GM21737 (cell line): ENCODE measurements around the gene ARHGEF28.

ENCODE experiments used
- ATAC-seq: cut with Tn5 transposase; IDR thresholded peaks from one replicate; pipeline ENCODE4 v1.9.1; 2021; ENCODE audit warnings: mild to moderate bottlenecking, moderate library complexity; ENCODE audit not compliant: unreplicated experiment

The ARHGEF28 gene

DNA sequence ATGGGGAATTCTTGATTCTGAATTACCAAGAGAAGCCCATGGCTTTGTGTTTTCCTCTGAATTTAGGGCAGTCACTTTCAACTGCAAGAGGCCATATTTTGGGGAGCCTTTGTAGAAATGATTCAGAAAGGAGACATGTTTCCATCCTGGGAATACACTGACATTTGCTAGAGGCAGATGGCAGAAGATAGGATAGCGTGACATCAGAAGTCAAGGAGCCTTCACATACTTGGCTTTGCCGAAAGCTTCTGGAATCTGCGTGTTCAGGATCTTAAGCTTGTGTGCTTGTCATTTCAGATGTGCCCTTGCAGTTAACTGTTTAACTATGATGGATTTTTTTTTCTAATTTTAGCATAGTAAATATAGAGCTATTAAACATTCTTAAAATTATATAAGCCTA, 296.2 kb downstream of the ARHGEF28 start:
- ATAC-seq = no peak

DNA sequence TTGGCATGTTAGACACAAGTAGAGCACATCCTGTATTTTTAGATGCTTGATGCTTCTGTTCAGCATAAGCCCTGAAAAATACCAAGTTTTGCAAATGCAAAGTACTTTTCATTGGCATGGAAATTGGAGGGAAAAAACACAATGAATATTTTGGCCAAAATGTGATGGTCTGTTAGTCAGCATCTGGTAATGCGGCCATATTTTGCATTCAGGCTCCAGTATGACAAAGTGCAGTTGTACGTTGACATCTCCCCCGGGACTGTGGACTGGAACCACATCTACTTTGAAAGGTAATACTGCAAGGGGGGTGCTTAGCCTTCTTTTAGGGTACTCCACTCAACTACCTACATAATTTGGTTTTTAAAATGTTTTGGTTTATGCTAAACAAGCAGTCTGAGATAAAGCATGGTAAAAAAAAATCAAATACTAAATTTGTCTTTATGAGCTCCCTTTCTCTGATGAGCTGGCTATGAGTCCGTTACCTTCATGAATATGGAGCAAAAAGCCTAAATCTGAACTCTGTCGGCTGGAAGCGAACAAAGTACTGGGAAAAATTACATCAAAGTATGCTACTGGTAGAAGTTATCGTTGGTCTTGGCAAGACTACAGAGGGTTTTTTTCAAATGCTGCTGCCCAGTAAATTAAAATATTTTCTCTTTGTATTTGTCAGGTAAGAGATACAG, 297.0 kb downstream of the ARHGEF28 start:
- no peak for ATAC-seq

DNA sequence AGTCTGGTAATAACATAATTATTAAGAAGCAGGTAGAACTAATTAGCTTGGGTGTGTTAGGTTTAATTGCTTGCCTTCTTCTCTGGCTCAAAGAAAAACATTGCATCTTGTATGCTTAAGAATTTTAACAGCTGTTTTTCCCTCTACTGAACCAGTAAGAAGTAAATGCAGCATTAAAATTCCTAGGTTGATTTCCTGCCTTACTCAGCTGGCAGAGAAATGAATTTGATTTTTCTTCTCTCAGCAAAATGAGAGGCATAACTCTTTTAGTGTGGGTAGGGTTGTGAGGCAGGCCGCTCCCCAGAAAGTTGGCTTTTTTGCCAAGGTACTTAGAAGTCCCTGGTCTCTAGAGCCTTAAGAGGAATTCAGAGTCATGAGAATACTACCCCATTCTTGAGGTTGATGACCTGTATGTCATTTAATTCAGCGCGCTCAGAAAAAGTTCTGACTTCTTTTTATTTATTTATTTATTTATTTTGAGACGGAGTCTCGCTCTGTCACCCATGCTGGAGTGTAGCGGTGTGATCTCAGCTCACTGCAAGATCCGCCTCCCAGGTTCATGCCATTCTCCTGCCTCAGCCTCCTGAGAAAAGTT, 302.6 kb downstream of the ARHGEF28 start:
- ATAC-seq = no peak

DNA sequence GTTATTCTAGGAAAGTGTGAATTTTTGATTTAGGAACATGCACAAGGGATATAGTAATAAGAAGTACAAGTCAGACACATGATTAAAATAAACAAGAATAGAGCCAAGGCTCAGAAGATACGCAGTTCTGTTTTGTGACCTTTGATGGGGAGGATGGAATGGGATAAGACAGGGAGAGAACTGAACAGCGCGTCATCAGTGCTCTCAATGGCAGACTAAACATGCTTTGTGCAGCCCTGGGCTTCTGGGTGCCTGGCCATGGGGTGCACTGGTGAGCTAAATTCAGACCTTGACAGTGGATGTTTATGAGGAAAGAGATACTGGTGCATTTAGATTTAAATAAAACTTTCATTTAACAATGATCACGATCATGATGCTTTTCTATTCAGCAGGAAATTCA, 309.7 kb downstream of the ARHGEF28 start:
- ATAC-seq = no peak

DNA sequence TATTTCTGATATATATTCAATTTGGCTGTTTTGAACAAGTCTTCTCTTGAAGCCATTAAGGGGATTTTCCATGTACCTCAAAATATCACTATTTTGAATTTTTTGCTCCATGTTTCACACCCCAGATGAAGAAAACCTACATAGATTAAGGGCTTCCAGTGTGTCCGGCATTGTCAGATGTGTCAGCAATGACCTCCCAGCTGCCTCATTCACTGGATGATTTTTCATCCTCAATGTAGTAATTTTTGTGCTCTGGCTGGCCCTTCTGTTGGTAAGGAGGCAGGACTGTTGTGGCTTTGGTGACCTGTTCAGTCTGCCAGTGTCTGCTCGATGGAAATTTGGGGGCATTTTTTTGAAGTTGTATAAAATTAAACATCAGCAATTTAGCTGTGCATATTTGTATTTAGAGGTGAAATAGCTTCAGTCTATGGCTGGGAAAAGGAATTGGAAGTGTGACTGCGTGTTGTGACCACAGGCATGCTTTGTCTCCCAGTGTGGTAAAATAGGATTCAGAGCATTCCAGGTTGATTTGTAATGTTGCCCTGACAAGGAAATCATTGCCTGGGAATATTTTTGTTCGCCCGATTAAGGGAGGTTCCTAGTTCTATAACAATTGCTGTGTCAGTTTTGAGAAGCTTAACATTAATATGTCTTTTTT, 312.4 kb downstream of the ARHGEF28 start:
- ATAC-seq = no peak

DNA sequence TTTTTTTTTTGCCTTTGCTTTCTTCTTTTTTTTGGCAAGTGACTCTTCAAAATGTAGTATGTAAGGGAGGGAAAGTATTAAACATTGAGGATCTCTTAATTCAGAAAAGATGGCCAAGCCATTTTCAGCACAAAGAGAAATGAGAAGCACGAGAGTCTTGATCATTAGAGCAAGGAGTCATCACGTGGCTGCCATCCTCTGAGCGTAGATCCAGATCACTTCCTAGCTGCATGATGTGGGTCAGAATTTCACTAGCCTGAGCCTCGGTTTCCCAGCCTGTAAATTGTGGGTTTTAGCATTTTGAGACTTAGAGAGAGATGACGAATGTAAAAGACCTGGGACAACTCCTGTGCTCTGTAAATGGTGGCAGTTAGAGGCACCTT, 312.9 kb downstream of the ARHGEF28 start:
- ATAC-seq = no peak

DNA sequence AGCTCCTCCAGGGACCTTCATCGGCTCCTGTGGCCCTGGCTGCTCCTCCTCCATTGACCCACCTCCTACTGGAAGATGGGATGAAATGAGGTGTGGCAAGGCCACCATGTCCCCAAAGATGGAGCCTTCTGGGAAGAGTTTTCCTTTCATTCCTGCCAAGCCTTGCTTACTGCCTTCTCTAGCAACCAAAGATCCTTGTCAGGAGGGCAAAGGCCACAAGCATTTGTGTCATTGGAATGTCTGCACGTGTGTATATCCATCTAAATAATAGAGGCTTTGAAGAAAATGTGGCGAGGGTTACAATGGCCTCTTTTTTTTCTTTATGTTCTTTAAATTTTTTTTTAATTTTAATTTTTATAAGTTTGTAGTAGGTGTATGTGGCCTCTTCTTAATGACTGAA, 313.6 kb downstream of the ARHGEF28 start:
- no peak for ATAC-seq

DNA sequence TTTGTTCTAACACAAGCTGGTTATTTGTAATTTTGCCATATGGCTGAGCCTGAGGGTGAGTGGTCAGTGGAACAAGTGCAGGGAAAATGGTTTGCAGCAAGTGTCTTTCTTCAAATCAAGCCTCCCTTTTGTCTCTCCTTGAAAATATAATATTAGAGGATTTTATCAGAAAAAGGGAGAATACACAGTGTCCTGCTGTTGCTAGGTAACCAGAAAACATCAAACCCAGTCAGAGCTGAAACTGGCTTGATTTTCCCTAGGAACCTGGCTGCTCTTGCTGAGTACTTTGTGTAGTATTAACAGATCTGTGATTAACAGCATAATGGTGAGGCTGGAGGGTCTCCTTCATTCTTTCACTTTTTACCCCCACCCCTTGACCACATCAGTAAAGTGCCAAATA, 314.0 kb downstream of the ARHGEF28 start:
- no peak for ATAC-seq

DNA sequence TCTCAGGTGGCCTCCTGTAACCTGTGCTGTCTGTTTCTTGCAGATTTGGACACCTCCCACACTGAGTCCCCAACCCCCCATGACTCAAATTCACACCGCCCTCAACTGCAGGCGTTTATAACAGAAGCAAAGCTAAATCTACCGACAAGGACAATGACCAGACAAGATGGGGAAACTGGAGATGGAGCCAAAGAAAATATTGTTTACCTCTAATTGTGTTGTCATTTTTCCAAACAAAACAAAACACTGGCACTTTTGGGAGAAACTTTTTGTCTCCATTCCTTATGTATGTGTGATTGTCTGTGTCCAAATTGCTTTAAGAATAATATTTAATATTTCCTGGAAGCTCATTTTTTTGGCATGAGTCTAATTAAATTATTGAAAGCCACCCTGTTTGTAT, 314.8 kb downstream of the ARHGEF28 start:
- no peak for ATAC-seq

DNA sequence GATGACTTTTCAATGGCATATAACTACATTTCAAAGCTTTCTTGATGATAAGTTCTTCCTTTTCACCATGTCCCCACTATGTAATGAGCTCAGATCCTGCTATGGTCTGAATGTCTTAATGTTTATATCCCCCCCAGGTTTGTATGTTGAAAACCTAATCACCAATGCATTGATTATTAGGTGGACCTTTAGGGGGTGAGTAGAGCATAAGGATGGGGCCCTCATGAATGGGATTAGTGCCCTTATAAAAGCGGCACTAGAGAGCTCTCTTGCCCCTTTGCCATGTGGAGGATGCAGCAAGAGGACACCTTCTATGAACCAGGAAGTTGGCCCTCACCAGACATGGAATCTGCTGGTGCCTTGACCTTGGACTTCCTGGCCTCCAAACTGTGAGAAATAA, 316.8 kb downstream of the ARHGEF28 start:
- no peak for ATAC-seq

DNA sequence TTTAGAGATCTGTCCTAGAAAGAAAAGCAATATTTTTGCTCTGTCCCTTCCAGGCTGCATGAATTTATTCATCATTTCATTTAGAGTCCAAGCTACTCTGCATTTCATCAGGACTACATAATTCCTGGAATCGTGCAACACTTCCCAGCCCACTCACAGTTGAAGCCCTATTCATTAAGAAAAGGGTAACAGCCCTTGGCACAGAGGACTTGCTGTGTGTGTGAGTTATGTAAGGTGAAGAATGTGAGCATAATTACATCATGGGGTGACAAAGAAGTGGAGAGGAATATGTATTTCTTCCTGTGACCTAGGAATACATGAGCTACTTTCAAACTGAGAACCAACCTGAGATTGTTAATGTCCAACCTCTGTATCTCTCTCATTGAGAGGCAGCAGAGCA, 317.4 kb downstream of the ARHGEF28 start:
- no peak for ATAC-seq

DNA sequence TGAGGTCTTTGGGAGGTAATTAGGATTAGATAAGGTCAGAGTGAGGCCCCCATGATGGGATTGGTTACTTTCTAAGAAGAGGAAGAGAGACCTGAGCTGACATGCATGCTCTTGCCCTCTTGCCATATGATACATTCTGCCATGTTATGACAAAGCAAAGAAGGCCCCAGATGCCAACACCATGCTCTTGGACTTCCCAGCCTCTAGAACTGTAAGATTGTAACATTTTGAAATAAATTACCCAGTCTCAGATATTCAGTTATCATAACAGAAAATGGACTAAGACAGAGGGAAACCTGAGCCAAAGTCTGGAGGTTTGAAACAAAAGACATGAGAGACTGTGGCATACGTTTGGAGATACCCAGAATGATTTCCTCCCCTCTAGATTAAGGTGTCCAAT, 318.6 kb downstream of the ARHGEF28 start:
- no peak for ATAC-seq

DNA sequence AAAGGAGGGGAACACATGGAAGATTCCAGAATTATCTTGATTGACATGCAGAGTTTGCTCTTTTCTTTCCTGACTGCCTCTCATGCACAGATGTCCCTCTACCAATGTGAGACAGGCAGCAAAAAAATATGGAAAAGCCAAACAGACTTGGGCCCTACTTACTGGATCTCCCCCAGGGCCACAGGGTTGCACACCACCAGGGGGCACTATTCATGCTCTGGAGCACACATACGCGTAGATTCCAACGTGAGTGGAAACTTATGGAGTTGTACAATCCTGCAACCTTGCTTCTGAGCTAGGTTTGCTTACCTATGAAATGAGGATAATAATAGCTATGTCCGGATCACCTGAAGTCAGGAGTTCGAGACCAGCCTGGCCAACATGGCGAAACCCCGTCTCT, 319.5 kb downstream of the ARHGEF28 start:
- no peak for ATAC-seq

DNA sequence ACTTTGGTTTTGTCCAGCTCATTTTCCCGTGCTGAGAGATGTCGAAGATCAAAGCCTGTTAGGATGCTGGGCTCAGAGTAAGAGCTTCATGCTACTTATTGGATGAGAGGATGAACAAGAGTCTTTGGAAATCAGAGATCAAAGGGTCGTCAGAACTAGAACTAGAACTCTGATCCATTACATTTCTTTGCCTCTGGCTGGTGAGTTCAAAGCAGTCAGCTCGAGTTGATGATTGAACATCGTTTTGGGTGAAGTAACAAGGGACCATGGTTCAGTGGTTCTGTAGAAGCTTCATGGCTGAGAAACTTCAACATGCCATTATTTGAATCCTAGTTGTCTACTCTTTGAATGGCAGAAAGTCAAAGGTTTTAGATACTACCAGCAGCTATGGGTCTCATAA, 320.3 kb downstream of the ARHGEF28 start:
- ATAC-seq = no peak

DNA sequence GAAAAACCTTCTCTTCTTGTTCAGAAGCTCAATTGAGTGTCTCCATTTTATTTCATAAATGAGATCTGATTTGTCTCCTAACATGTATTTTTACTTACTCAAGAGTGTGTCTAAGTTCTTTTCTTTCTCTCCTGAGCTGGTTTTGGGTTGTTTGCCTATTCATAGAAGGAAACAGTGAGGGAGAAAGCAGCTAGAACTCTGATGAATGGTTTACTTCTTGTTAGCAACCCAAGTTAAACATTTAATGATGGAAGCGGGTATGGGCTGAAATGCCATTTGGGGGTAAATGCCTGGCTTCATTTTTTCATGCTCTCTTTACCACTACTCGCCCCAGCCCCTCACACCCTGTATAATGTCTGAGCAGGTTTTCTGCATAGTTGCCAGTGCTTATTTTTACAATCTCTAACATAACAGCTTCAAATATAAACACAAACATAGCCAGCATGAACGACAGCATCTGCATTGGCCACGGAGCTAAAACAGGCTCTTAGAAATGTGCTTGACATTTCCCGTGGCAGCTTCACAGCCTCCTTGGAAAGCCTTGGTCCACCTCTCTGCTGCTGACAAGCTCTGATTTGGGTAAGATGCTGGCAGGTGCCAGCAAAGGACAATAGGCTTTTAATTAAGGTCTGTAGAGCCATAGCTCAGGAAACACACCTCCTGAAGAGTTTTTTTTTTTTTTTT, 321.1 kb downstream of the ARHGEF28 start:
- no peak for ATAC-seq

DNA sequence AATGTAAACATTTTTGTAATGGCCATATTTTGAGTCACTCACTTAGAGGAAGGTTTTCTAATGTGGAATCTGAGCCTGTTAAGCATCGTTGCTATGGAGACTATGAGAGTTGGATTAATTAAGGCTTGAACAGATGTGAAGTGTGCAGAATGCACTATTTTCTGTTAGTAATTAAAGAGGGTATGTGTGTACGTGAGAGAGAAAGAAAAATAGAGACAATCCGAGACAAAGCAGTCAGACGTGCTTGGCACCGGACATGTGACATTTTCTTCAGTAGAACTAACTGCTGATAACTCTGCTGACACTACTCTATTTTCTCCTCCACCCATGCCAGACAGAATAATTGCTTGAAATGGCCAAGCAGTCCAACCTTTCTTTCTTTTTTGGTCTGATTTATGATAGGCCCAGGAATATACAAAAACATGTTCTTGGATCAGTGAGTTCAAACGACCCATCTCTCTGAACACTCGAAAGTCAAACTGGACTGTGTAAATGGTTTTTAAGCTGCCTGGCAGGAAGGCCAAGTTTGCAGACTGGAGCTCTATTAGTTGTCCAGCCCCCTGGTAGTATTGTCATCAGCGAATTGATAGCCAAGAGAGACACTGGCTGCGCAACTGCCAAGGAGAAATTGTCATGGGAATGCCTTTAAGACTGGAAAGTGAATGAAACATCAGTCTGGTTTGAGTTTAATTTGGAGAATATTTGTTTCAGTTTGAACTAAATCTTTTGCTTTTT, 322.1 kb downstream of the ARHGEF28 start:
- ATAC-seq = no peak

DNA sequence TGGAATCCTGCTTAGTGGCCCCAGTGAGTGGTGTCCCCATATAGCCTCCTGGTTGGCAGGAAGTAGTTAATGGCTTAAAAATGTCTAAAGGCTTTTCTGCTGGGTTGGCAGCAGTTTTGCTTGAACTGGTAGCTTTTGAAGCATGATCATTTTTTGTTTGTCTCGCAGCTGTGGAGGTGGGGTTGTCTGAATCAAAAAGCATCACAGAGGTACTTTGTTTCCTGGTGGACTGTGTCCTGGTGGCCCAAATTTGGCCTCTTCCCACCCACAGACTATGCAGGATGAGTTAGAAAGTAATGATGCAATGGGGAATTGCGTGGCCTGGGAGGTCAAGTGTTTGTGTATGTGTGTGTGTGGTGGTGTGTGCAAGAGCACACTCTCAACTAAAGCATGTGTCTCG, 322.7 kb downstream of the ARHGEF28 start:
- no peak for ATAC-seq

DNA sequence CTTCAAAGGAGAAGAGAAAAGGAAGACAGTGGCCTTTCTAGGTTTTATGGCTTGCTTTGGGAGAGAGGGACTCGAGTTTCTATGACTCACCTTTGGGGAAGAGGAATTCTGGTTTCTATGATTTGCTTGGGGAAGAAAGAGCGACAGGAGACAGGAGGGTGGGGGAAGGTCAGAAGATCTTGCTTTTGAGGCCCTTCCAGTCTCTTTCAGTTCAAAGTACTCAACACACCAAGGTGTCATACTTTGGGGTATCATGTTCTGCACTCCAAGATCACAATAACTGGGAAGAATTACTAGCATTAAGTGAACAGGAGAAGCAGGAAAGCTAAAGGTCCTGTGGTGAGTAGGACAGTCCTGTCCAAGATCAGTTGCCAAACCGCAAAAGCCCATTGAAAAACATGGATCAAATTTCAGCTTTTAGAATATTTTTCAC, 324.5 kb downstream of the ARHGEF28 start:
- no peak for ATAC-seq

DNA sequence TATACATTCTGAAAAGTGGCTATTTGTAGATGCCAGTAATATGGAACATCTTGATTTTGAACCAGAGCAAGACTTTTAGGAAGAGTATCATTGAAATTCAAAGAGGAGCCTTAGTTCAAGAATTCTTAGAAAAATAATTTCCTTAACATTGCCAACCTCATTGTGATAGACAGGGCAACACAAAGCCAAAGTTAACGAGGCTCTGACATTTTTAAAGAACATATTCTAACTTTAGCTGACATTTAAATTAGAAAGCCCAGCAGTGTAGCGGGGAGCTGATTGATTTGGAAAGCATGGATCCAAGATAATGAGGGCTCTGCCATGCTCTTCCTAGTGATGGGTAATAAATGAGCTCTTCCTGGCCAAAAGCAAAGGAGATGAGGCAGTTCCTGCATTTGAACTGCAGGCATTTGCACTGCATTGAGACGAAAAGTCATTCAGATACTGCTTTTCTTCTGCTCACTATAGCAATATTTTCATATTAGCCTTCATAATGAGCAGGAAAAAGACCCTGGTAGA, 325.0 kb downstream of the ARHGEF28 start:
- no peak for ATAC-seq

DNA sequence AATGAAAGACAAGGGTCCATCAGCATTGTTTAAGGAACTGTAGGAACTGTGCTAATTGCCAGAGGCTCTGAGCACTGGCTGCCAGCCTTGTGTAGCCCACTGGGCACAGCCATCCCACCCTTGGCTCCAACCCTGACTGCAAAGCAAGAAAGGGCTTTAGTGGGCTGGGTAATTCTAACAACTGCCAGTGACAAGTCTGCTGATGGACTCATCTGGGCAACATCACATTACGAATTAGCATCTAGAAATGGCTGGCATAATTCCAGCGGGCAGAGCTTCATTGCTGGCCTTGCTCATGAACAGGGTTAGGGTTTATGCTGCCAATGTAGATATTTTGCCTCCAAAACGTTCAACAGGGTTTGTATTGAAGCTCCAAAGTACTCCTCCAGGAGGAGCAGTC, 326.9 kb downstream of the ARHGEF28 start:
- no peak for ATAC-seq

DNA sequence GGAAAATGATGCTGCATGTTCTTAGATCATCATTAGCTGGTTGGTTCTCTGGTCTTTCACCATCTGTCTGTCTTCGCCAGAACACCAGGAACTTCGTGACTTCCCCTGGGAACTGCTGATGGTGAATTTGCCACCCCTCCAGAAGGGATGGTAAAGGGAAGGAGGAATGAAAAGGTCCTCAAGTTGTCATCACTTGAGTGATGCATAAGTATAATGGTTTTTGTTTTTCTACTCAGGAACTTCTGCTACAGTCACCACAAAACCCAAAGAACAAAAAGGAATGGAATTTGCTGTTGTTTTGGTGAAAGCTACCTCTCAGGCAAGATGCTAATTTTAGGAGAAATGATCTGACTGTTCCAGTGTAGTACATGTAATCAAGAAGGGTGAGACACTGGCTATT, 328.4 kb downstream of the ARHGEF28 start:
- no peak for ATAC-seq
